ENCODE results near the gene SERPINB2.
"Not testable (repeated sequence)": the region's sequence is repeated elsewhere in the genome, so short reads cannot be mapped to it uniquely, and the experiment has no call there.

Gene SERPINB2

GRCh38 chr18:63889626-63890025 is 2.1 kb downstream of the SERPINB2 start:
- no peak for DNase-seq

- no peak for DNase-seq
These were observed 2.9 kb downstream of the SERPINB2 start for GRCh38 chr18:63890237-63890949.

- no peak for DNase-seq
These were observed 3.4 kb downstream of the SERPINB2 start for GRCh38 chr18:63890950-63891304.

GRCh38 chr18:63892566-63892965 is 5.1 kb downstream of the SERPINB2 start:
- no peak for DNase-seq

GRCh38 chr18:63894106-63894772 is 6.7 kb downstream of the SERPINB2 start:
- DNase-seq, result no peak

GRCh38 chr18:63895190-63895589 is 7.7 kb downstream of the SERPINB2 start:
- no peak for DNase-seq

GRCh38 chr18:63897072-63897471 is 9.6 kb downstream of the SERPINB2 start:
- no peak for DNase-seq

GRCh38 chr18:63899206-63899605 is 11.7 kb downstream of the SERPINB2 start:
- DNase-seq, result no peak

- no peak for DNase-seq
These were observed 16.5 kb downstream of the SERPINB2 start for GRCh38 chr18:63903851-63904570.

- DNase-seq, result no peak
These were observed 17.2 kb downstream of the SERPINB2 start for GRCh38 chr18:63904694-63905093.

GRCh38 chr18:63905361-63905760 is 17.9 kb downstream of the SERPINB2 start:
- no peak for DNase-seq

GRCh38 chr18:63906056-63906455 is 18.6 kb downstream of the SERPINB2 start:
- DNase-seq, result no peak

- no peak for DNase-seq
These were observed 20.2 kb downstream of the SERPINB2 start, which contains the start of gene SERPINB10 for GRCh38 chr18:63907664-63908063. SERPINB10 (plus strand) TSS chr18:63907958; CDS start chr18:63915511, 7,553 bp downstream.

GRCh38 chr18:63908858-63909257 is 21.4 kb downstream of the SERPINB2 start:
- no peak for DNase-seq

GRCh38 chr18:63909870-63910269 is 22.4 kb downstream of the SERPINB2 start:
- no peak for DNase-seq

- no peak for DNase-seq
These were observed 30.3 kb downstream of the SERPINB2 start for GRCh38 chr18:63917817-63918216.

- DNase-seq, result no peak
These were observed 34.5 kb downstream of the SERPINB2 start for GRCh38 chr18:63922049-63922448.

GRCh38 chr18:63924551-63924950 is 37.0 kb downstream of the SERPINB2 start:
- no peak for DNase-seq

GRCh38 chr18:63928331-63928730 is 40.8 kb downstream of the SERPINB2 start:
- DNase-seq, result no peak

- DNase-seq, result not testable (repeated sequence)
These were observed 41.9 kb downstream of the SERPINB2 start for GRCh38 chr18:63929369-63929768.

- DNase-seq, result no peak
These were observed 43.4 kb downstream of the SERPINB2 start for GRCh38 chr18:63930773-63931354.

GRCh38 chr18:63936156-63936931 is 48.8 kb downstream of the SERPINB2 start:
- no peak for DNase-seq
